Neural progenitor cell (in vitro differentiated cells): ENCODE results near the gene RASGRF1. TPM values are rescaled to one million over a fixed set of nuclear protein-coding genes. Genes with fewer than 3 reads are reported as not detected.
A peak's percentile ranks its signal among the peaks of the same experiment; 100 is the strongest.

ENCODE experiments used
- DNase-seq: peaks from one replicate; pipeline ENCODE4 v3.0.0-alpha.2; 2016; ENCODE audit warnings: low spot score
- H2AFZ ChIP-seq: fragments of 200-600 bp; sonication (generic); replicated peaks from 2 replicates; pipeline ENCODE4 v1.6.1; 2016; ENCODE audit warnings: antibody characterized with exemption
- H3F3A ChIP-seq: fragments of 200-600 bp; sonication (generic); 2 replicates; pipeline ENCODE4 v1.6.1; 2016; ENCODE audit warnings: antibody characterized with exemption, low read depth
- H3K27ac ChIP-seq: fragments of 200-600 bp; sonication (generic); 2 replicates; pipeline ENCODE4 v1.5.1; 2016; ENCODE audit warnings: mild to moderate bottlenecking
- H3K27me3 ChIP-seq: fragments of 200-600 bp; sonication (generic); 2 replicates; pipeline ENCODE4 v1.6.1; 2016; ENCODE audit warnings: mild to moderate bottlenecking, moderate library complexity
- H3K36me3 ChIP-seq: fragments of 200-600 bp; sonication (generic); 2 replicates; pipeline ENCODE4 v1.5.1; 2016
- H3K4me1 ChIP-seq: fragments of 200-600 bp; sonication (generic); 2 replicates; pipeline ENCODE4 v1.6.1; 2016; ENCODE audit warnings: mixed run types
- H3K4me2 ChIP-seq: fragments of 200-600 bp; sonication (generic); 2 replicates; pipeline ENCODE4 v1.6.1; 2016
- H3K4me3 ChIP-seq: fragments of 200-600 bp; sonication (generic); 2 replicates; pipeline ENCODE4 v1.5.1; 2016
- H3K79me2 ChIP-seq: fragments of 200-600 bp; sonication (generic); 2 replicates; pipeline ENCODE4 v1.6.1; 2016; ENCODE audit warnings: low read depth
- H3K9ac ChIP-seq: fragments of 200-600 bp; sonication (generic); 2 replicates; pipeline ENCODE4 v1.6.1; 2016
- H3K9me3 ChIP-seq: fragments of 200-600 bp; sonication (generic); 2 replicates; pipeline ENCODE4 v1.5.1; 2016; ENCODE audit warnings: low read depth
- H4K20me1 ChIP-seq: fragments of 200-600 bp; sonication (generic); 2 replicates; pipeline ENCODE4 v1.6.1; 2016; ENCODE audit warnings: low read depth
- H3K27ac Mint-ChIP-seq: 3 replicates; pipeline ENCODE4 v1.8.0; 2021; ENCODE audit warnings: mixed read lengths
- H3K27me3 Mint-ChIP-seq: 2 replicates; pipeline ENCODE4 v1.8.0; 2022; ENCODE audit warnings: low read depth, mild to moderate bottlenecking, inconsistent platforms, moderate library complexity, mixed read lengths; ENCODE audit not compliant: insufficient read depth
- H3K36me3 Mint-ChIP-seq: 3 replicates; pipeline ENCODE4 v1.8.0; 2021; ENCODE audit warnings: mixed read lengths
- H3K4me1 Mint-ChIP-seq: 3 replicates; pipeline ENCODE4 v1.8.0; 2021; ENCODE audit warnings: mixed read lengths
- H3K4me3 Mint-ChIP-seq: 3 replicates; pipeline ENCODE4 v1.8.0; 2021; ENCODE audit warnings: mild to moderate bottlenecking, moderate library complexity, mixed read lengths
- H3K9me3 Mint-ChIP-seq: 3 replicates; pipeline ENCODE4 v1.8.0; 2020; ENCODE audit warnings: mixed read lengths
- EZH2 ChIP-seq: fragments of 200-600 bp; sonication (generic); IDR thresholded peaks from 2 replicates; pipeline ENCODE4 v1.6.1; 2017; ENCODE audit warnings: antibody characterized with exemption, mild to moderate bottlenecking, moderate library complexity
- EZH2phosphoT487 ChIP-seq: fragments of 200-600 bp; sonication (generic); IDR thresholded peaks from 2 replicates; pipeline ENCODE4 v1.6.1; 2017; ENCODE audit warnings: antibody characterized with exemption
- total RNA-seq: library from RNA; depleted of rRNA; stranded (reverse); fragments of >200 nt; gene quantifications from 2 replicates; pipeline ENCODE4 v1.2.3, GENCODE V29; 2015; ENCODE audit warnings: low replicate concordance
- TF ChIP-seq, protein P1 (sequence below): fragments of 200-600 bp; sonication (generic); IDR thresholded peaks from 2 replicates; pipeline ENCODE4 v1.5.1; 2017; ENCODE audit warnings: antibody characterized with exemption, mild to moderate bottlenecking

The RASGRF1 gene
- total RNA-seq, 1 donor from 2014 or later, result 0.22 TPM

DNA sequence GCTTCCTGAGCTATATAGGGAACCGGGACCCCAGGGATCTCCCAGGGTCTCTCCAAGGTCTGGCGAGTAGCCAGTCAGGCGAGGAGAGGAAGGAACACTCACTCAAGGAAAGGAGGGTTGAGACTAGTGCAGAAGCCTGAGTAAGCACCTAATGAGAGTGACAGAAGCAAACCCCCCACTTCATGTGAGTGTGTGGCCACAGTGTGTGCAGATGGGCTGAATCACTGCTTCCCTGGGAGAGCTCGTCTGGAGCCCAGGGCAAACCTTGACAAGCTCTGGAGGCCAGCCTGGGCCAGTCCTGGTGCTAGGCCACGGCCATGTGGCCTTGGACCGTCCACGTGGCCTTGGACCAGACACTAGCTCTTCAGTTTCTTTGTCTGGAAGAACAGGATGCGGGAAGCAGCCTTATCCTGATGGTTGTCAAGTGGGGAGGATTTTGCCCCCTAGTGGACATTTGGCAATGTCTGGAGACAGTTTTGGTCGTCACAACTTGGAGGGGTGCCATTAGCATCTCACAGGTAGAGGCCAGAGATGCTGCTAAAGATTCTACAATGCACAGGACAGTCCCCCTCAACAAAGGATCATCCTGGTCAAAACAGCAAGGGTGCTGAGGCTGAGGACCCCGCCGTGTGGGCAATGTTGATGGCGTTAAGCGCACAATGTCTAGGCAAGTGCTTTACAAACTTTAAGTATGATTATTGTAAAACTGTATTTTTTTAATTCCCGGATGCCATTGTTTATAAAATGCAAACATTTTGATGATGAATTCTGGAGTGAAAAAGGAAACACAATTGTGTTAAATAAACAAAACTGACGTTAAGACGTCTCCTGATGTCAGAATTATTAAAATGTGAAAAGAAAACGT, 110.9 kb downstream of the RASGRF1 start:
- Histone ChIP-seq H3F3A (no peaks in the 10 kb centered on the region), H3K9me3 (no peaks in the 10 kb centered on the region), H2AFZ (no peak overlapping the region), H3K4me2 (no peak overlapping the region), H3K4me1 (no peaks in the 10 kb centered on the region), H3K4me3 (no peak overlapping the region), H3K9ac (no peak overlapping the region), H3K27me3 (no peaks in the 10 kb centered on the region), H3K79me2 (no peaks in the 10 kb centered on the region), H3K27ac (no peak overlapping the region), H4K20me1 (no peaks in the 10 kb centered on the region), H3K36me3 (no peaks in the 10 kb centered on the region)
- TF ChIP-seq, protein P1, sequence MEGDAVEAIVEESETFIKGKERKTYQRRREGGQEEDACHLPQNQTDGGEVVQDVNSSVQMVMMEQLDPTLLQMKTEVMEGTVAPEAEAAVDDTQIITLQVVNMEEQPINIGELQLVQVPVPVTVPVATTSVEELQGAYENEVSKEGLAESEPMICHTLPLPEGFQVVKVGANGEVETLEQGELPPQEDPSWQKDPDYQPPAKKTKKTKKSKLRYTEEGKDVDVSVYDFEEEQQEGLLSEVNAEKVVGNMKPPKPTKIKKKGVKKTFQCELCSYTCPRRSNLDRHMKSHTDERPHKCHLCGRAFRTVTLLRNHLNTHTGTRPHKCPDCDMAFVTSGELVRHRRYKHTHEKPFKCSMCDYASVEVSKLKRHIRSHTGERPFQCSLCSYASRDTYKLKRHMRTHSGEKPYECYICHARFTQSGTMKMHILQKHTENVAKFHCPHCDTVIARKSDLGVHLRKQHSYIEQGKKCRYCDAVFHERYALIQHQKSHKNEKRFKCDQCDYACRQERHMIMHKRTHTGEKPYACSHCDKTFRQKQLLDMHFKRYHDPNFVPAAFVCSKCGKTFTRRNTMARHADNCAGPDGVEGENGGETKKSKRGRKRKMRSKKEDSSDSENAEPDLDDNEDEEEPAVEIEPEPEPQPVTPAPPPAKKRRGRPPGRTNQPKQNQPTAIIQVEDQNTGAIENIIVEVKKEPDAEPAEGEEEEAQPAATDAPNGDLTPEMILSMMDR, result peak; percentile 75
- TF ChIP-seq EZH2phosphoT487 (no peak), EZH2 (no peak)
- H3K9me3 Mint-ChIP-seq, result no peaks in the 10 kb centered on the region
- DNase-seq, result peak; percentile 80
- no peaks in the 10 kb centered on the region for H3K36me3 Mint-ChIP-seq
- peaks cover 12% of the 10 kb centered on the region for H3K27me3 Mint-ChIP-seq
- H3K4me1 Mint-ChIP-seq, result peaks cover 11% of the 10 kb centered on the region
- peak overlapping the region; percentile 76 for H3K27ac Mint-ChIP-seq
- H3K4me3 Mint-ChIP-seq, result no peak overlapping the region

DNA sequence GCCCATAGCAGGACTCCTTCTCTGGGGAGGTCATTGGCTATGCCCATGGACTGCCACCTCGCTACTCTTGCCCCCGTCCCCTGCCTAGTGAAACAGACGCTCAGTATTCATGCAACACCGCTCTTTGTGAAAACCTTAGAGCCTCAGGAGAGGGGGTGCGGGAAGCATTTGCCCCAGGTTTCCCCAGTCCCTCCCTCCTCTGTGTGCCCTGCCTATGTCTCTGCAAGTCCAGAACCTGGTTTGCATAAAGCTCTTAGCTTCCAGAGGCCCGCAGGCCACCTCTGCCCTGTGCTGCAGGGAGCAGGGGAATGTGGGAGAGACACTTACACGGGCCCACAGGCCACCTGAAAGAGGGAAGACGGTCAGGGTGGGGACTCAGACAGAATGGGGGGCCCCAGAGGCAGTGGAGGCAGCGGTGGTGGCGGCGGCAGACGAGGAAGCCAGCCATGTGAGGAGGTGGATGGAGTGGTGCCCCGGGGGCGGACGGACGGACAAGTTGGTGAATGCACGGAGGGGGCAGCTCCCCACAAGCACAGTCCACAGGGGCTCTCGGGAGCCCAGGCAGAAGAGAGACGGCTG, 111.9 kb downstream of the RASGRF1 start:
- Histone ChIP-seq H3K9me3 (no peaks in the 10 kb centered on the region), H3K4me1 (no peaks in the 10 kb centered on the region), H4K20me1 (no peaks in the 10 kb centered on the region), H2AFZ (no peak overlapping the region), H3K4me2 (no peak overlapping the region), H3K79me2 (no peaks in the 10 kb centered on the region), H3K27me3 (no peaks in the 10 kb centered on the region), H3K27ac (no peak overlapping the region), H3K4me3 (no peak overlapping the region), H3K36me3 (no peaks in the 10 kb centered on the region), H3K9ac (no peak overlapping the region), H3F3A (no peaks in the 10 kb centered on the region)
- Mint-ChIP-seq H3K27me3 (peaks cover 12% of the 10 kb centered on the region), H3K9me3 (no peaks in the 10 kb centered on the region), H3K4me3 (no peak overlapping the region), H3K36me3 (no peaks in the 10 kb centered on the region), H3K4me1 (peaks cover 11% of the 10 kb centered on the region), H3K27ac (peak overlapping the region; percentile 76)
- TF ChIP-seq, protein P1, result no peak
- TF ChIP-seq EZH2phosphoT487 (no peak), EZH2 (no peak)
- no peak for DNase-seq

DNA sequence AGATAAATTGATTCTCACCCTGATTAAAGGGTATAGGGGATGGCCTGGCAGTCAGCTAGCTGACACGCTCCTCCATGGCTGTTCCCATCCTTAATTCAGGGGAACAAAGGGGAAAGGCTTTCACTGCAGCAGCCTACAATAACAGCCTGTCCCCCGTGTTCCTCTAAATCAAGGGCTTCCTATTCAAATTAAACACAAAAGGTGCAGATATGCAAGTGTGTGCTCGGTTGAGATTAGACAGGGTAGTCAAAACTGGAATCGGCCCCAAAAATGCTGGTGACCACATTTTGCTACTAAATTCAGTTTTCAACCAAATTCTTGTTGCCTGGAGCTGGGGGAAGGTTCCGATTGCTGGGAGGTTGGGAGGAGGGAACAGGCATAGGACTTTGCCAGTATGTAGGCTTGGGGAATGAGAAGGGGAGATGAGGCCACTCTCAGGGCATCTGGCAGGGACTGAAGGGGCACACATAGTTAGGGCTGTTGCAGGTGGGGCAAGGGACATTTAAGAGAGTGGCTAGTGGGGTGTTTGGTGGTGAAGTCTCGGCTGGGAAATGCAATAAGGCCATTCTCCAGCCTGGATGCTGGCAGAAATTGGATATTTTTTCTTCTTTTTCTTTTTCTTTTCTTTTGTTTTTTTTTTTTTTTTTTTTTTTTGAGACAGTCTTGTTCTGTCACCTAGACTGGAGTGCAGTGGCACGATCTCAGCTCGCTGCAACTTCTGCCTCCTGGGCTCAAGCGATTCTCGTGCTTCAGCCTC, 112.8 kb downstream of the RASGRF1 start:
- Mint-ChIP-seq H3K27ac (no peak overlapping the region), H3K4me1 (peaks cover 11% of the 10 kb centered on the region)

More for the DNA sequence above, 112.8 kb downstream of the RASGRF1 start:
- Mint-ChIP-seq H3K36me3 (no peaks in the 10 kb centered on the region), H3K4me3 (no peak overlapping the region), H3K9me3 (no peaks in the 10 kb centered on the region), H3K27me3 (peaks cover 12% of the 10 kb centered on the region)
- Histone ChIP-seq H3K9me3 (no peaks in the 10 kb centered on the region), H3K79me2 (no peaks in the 10 kb centered on the region), H3K4me3 (no peak overlapping the region), H3K4me1 (no peaks in the 10 kb centered on the region), H4K20me1 (no peaks in the 10 kb centered on the region), H3K9ac (no peak overlapping the region), H3K36me3 (no peaks in the 10 kb centered on the region), H3K4me2 (no peak overlapping the region), H3F3A (no peaks in the 10 kb centered on the region), H2AFZ (no peak overlapping the region), H3K27me3 (no peaks in the 10 kb centered on the region), H3K27ac (no peak overlapping the region)
- no peak for DNase-seq
- TF ChIP-seq, protein P1, result no peak
